NCI-H187 (cell line): Measurements from ENCODE around the gene INO80B.
A peak's percentile ranks its signal among the peaks of the same experiment; 100 is the strongest.
"Not testable (repeated sequence)": the region's sequence is repeated elsewhere in the genome, so short reads cannot be mapped to it uniquely, and the experiment has no call there.

Experiments
- DNase-seq, 2 experiments: peaks; one replicate each; lab custom pipeline; 2025; lab: John Stamatoyannopoulos, UW

The INO80B gene

GRCh38 chr2:74482801-74483674 is 28.2 kb downstream of the INO80B start, which contains the start of the genes CCDC142 and TTC31:
CCDC142 (minus strand) TSS chr2:74482998; CDS start chr2:74482837, 161 bp downstream.
TTC31 (plus strand) TSS chr2:74483081; CDS start chr2:74483096, 15 bp downstream.
- peak; percentile 73 to 91 for DNase-seq

DNA sequence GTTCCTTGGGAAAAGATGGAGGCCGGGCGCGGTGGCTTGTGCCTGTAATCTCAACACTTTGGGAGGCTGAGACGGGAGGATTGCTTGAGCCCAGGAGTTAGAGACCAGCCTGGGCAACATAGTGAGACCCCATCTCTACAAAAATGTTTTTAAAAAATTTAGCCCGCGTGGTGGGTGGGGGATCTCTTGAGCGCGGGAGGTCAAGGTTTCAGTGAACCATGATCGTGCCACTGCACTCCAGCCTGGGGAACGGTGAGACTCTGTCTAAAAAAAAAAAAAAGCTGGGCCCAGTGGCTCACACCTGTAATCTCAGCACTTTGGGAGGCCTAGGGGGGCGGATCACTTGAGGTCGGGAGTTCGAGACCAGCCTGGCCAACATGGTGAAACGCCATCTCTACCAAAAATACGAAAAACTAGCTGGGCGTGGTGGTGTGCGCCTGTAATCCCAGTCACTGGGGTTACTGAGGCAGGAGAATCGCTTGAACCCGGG is 28.8 kb downstream of the INO80B start:
- DNase-seq, result not testable (repeated sequence)

DNA sequence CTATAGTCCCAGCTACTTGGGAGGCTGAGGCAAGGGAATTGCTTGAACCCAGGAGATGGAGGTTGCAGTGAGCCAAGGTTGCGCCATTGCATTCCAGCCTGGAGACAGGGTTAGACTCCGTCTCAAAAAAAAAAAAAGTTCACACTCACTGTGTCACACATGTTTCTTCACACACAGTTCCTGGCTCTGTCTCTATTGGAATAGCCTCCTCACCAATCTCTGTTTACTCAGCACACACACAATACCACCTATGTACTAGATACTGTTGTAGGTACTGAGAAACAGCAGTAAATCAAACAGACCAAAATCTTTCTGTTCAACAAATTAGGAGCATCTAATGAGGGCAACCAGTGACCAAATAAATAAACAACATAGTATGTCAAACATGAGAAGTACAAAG is 31.3 kb downstream of the INO80B start:
- no peak for DNase-seq

GRCh38 chr2:74488643-74489481 is 34.0 kb downstream of the INO80B start:
- DNase-seq, result no peak

DNA sequence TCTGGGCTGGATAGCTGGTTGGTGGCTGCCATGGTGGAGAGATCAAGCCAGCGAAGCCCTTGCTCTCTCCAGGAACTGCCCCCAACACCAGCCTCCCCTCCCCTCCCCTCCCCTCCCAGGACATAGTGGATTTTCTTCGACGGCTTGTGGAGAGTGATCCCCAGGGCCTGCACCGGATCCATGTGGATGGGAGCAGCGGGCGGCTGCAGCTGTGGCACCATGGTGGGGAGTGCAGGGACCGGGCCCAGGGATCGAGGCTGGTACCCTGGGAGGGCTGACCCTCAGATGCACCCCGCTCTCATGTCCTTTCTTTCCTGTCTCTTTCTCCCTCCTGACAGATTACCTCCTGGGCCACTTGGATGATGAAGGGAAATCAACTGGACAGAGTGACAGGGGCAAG is 35.0 kb downstream of the INO80B start:
- DNase-seq, result no peak

- DNase-seq, result no peak
These were observed 37.0 kb downstream of the INO80B start for GRCh38 chr2:74491648-74492544.

DNA sequence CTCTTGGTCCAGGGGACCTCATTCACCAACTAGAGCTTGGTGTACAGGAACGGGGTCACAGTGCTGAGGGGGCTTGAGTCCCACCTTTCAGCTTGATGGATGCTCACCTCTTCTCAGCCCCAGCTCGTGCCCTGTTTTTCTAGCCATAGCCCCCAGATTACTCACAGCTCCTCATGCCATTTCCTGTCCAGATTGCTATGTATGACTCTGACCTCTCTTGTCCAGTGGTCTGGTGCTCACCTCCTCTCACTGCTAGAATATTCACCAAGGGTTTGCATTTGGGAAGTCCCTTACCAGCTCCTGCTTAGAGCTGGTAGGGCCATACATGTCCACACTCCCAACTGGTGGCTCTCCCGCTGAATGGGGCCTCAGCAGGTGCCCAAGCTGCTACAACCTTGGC is 38.7 kb downstream of the INO80B start:
- no peak for DNase-seq

GRCh38 chr2:74495440-74495839 is 40.6 kb downstream of the INO80B start:
- no peak for DNase-seq

GRCh38 chr2:74496997-74497776 is 42.3 kb downstream of the INO80B start:
- no peak for DNase-seq

DNA sequence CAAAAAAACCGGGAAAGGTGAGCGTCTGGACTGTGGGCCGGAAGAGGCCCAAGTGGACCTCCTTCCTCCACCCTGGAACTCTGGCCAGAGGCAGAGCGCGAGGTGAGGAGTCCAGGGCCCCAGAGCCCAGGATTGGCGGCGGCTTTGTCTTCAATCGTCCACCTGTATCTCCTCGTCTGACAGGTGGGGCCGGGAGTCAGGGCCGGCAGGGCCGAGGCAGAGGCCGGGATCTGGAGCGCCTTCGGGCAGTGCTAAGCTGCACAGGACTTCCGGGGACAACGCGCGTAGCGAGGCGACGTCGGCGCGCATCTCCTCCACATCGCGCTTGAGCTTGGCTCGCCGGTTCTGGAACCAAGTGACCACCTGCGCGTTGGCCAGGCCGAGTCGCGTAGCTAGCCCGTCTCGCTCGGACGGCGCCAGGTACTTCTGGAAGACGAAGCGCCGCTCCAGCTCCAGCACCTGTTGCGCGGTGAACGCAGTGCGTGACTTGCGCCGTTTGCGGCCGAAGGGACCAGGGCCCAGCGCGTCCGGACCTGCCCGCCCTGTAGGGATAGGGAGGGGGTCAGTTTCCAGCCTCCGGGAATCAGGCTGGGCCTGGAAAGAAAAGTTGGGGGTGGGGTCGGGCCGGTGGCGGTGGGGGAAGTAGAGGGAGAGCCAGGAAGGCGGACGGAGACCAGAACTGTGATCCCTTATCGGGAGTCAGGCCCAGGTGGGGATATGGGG is 43.1 kb downstream of the INO80B start:
- no peak for DNase-seq

DNA sequence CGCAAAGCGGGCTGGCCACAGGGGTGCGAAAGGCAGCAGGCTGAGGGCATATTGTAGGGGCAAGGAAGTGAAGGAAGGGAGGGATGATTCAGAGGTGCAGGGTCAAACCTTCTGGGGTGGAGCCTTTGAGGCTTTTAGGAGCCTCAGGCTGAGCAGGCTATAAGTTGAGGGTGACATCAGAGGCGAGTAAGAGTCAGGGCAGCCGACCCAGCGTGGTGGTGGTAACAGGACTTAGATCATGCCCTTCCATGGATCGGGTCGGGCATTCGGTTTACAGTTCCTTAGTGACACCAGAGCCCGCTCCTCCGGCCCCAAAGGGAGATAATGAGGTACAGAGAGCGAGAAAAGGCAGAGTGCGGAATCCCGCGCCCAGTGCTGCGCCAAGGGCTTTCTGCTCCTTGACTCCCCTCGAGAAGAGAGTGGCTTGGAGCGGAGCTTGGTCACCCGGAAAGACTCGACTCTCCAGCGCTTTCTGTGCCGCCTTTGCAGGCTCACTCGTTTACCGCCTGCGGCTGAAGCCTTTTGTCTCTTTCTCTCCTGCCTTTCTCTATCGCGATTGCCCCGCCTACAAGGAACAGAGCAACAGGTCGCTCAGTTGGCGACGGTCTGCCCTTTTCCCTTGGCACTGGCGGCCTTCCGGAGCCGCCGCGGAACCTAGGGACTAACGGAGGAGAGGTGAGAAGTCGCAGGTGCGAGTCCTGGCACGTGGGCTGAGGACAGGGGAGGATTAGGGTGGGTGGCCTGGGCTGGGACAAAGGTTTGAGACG is 43.8 kb downstream of the INO80B start:
- DNase-seq, result no peak

DNA sequence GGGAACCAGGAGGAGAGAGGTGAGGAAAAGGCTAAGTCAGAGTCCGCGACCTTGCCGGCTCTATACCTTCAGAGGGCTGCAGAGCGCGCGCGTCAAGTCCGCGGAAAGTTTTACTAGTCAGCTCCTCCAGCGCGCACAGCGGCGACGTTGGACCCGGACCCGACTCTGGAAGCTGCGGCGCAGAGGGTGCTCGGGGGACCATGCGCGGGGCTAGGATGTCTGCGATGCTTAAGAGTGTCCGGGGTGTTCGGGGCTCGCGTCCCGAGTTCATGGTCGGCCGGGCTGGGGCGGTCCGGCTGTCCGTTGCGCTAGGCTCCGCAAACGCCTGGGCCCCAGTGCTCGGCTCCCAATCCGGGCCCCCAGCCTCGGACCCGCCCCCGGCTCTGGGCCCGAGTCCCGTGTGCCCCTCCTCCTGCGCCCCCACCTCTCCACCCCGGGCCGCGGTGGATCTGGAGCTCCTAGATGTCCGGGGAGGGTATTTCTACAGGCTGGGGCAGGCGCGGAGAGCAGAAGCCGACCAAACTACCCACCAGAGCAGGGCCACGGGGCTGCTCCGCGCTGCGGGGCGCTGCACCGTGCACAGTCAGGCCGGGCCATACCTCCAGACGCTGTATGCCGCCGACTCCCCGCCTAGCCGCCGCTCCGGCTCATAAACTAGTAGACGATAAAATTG is 44.5 kb downstream of the INO80B start, which contains the start of gene LBX2:
TSS of gene LBX2 (minus strand) at position 337 of the 673 bp plus-strand sequence. CDS start at position 271, 66 bp downstream.
- no peak for DNase-seq

- DNase-seq, result no peak
These were observed 45.2 kb downstream of the INO80B start for GRCh38 chr2:74499940-74500577.

- DNase-seq, result no peak
These were observed 45.7 kb downstream of the INO80B start for GRCh38 chr2:74500578-74500946.

DNA sequence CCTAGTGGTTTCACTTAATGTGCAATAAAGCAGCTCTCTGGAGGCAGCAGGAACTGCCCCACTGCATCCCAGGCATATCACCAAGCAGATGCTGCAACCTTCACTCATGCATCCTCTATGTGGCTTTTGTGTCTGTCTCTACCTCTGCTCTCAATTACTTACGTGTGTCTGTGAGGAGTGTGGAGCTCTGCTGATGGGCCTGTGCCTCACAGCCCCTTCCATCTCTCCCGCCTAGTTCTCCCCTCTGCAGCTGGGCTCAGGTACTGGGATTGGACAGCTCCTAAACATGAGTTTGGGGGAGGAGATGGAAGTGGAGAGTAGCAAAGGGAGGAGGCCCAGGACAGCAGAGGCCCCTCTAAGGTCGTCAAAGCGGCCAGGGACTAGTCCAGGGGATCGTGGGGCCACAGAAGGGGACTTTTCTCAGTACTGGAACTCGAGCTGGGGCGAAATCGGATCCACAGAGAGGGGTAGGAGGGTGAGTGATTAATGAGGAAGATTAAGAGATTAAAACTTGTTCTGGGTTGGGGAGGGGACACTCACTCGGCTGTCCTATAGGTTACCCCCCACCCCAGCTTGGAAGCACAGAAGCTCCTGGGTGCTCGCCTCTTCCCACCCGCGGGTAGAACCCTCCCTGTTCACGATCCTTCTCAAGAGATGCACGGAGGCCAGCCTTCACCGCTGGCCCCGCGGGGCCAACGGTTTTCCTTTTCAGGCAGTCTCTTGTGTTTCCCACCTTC is 46.6 kb downstream of the INO80B start:
- DNase-seq, result no peak

- DNase-seq, result no peak
These were observed 47.3 kb downstream of the INO80B start for GRCh38 chr2:74502147-74502719.
